Neutrophil (primary cell): Measurements from ENCODE around the gene MAP2K5.

Source experiments
- H3K27ac ChIP-seq: fragments of 200-600 bp; sonication (generic); 2 replicates; pipeline ENCODE4 v1.5.1; 2016; ENCODE audit warnings: mild to moderate bottlenecking, moderate library complexity
- H3K27me3 ChIP-seq: fragments of 200-600 bp; sonication (generic); 2 replicates; pipeline ENCODE4 v1.6.0; 2016; ENCODE audit warnings: mild to moderate bottlenecking
- H3K36me3 ChIP-seq: fragments of 200-600 bp; sonication (generic); 2 replicates; pipeline ENCODE4 v1.5.1; 2017
- H3K4me1 ChIP-seq, 2 experiments: fragments of 200-600 bp in 1 of 2; sonication (generic) in 1 of 2; 1 replicate in 1 of 2; 2 replicates in 1 of 2; pipeline versions ENCODE4 v1.5.1 to v1.6.1; 2013 to 2016; ENCODE audit warnings: low read depth in 1 of 2, low read length in 1 of 2, mild to moderate bottlenecking in 1 of 2, moderate library complexity in 1 of 2; ENCODE audit not compliant: control insufficient read depth in 1 of 2, insufficient read depth in 1 of 2
- H3K4me3 ChIP-seq, 2 experiments: fragments of 200-600 bp in 1 of 2; sonication (generic) in 1 of 2; 1 replicate in 1 of 2; 2 replicates in 1 of 2; pipeline ENCODE4 v1.5.1; 2013 to 2016; ENCODE audit warnings: low read depth in 1 of 2, low read length in 1 of 2, mild to moderate bottlenecking in 1 of 2, moderate library complexity in 1 of 2
- H3K9me3 ChIP-seq: fragments of 200-600 bp; sonication (generic); 2 replicates; pipeline ENCODE4 v1.5.1; 2016
- CTCF ChIP-seq: fragments of 200-600 bp; sonication (generic); IDR thresholded peaks from 2 replicates; pipeline ENCODE4 v1.5.1; 2016; ENCODE audit warnings: antibody characterized with exemption

The MAP2K5 gene

GRCh38 chr15:67605871-67606270 is 63.4 kb downstream of the MAP2K5 start:
- Histone ChIP-seq H3K27ac (no peak overlapping the region), H3K27me3 (no peaks in the 10 kb centered on the region), H3K4me3 (no peak overlapping the region), H3K9me3 (no peaks in the 10 kb centered on the region), H3K36me3 (peaks cover 5% of the 10 kb centered on the region), H3K4me1 (no peaks in the 10 kb centered on the region)
- no peak for TF ChIP-seq CTCF

GRCh38 chr15:67606742-67607141 is 64.2 kb downstream of the MAP2K5 start:
- Histone ChIP-seq H3K4me1 (no peaks in the 10 kb centered on the region), H3K36me3 (peaks cover 5% of the 10 kb centered on the region), H3K27me3 (no peaks in the 10 kb centered on the region), H3K27ac (no peak overlapping the region), H3K9me3 (no peaks in the 10 kb centered on the region), H3K4me3 (no peak overlapping the region)
- TF ChIP-seq CTCF = no peak

GRCh38 chr15:67607329-67607728 is 64.8 kb downstream of the MAP2K5 start:
- TF ChIP-seq CTCF = no peak
- Histone ChIP-seq H3K4me1 (no peaks in the 10 kb centered on the region), H3K27ac (no peak overlapping the region)

GRCh38 chr15:67607959-67608637 is 65.6 kb downstream of the MAP2K5 start:
- Histone ChIP-seq H3K4me3 (no peak overlapping the region), H3K9me3 (no peaks in the 10 kb centered on the region), H3K4me1 (no peaks in the 10 kb centered on the region), H3K36me3 (no peaks in the 10 kb centered on the region), H3K27me3 (no peaks in the 10 kb centered on the region), H3K27ac (no peak overlapping the region)
- TF ChIP-seq CTCF = no peak

More at GRCh38 chr15:67607329-67607728, 64.8 kb downstream of the MAP2K5 start:
- Histone ChIP-seq H3K4me3 (no peak overlapping the region), H3K27me3 (no peaks in the 10 kb centered on the region), H3K9me3 (no peaks in the 10 kb centered on the region), H3K36me3 (peaks cover 5% of the 10 kb centered on the region)

- no peaks in the 10 kb centered on the region for H3K27me3 ChIP-seq
- no peaks in the 10 kb centered on the region for H3K36me3 ChIP-seq
- no peak overlapping the region for H3K4me3 ChIP-seq
- no peaks in the 10 kb centered on the region for H3K9me3 ChIP-seq
- no peak for TF ChIP-seq CTCF
- H3K27ac ChIP-seq = no peak overlapping the region
- H3K4me1 ChIP-seq = no peaks in the 10 kb centered on the region
Measured at GRCh38 chr15:67608638-67608959, 66.1 kb downstream of the MAP2K5 start.
